Astrocyte of the cerebellum (primary cell): ENCODE data around the gene TEX51.

Source experiments
- DNase-seq: peaks from one replicate; pipeline ENCODE4 v3.0.0-alpha.2; 2011; ENCODE audit warnings: low read depth
- H3K4me3 ChIP-seq: 2 replicates; pipeline ENCODE4 v1.5.1; 2011; ENCODE audit warnings: mild to moderate bottlenecking, low read depth, low read length, moderate library complexity
- CTCF ChIP-seq: IDR thresholded peaks from 2 replicates; pipeline ENCODE4 v1.5.1; 2012; ENCODE audit warnings: low read length, low read depth, moderate library complexity, mild to moderate bottlenecking; ENCODE audit errors: missing control alignments
- in situ Hi-C: cut with HindIII; loops from 2 replicates; pipeline ENCODE4 v1.10.0; 2017; ENCODE audit warnings: low sequenced_read_pairs

Gene TEX51

GRCh38 chr2:126921066-126921465 lies 22.4 kb downstream of the TEX51 start:
- in situ Hi-C loops: no loop called here
- no peak for TF ChIP-seq CTCF
- no peak for DNase-seq
- no peak overlapping the region for H3K4me3 ChIP-seq

DNA sequence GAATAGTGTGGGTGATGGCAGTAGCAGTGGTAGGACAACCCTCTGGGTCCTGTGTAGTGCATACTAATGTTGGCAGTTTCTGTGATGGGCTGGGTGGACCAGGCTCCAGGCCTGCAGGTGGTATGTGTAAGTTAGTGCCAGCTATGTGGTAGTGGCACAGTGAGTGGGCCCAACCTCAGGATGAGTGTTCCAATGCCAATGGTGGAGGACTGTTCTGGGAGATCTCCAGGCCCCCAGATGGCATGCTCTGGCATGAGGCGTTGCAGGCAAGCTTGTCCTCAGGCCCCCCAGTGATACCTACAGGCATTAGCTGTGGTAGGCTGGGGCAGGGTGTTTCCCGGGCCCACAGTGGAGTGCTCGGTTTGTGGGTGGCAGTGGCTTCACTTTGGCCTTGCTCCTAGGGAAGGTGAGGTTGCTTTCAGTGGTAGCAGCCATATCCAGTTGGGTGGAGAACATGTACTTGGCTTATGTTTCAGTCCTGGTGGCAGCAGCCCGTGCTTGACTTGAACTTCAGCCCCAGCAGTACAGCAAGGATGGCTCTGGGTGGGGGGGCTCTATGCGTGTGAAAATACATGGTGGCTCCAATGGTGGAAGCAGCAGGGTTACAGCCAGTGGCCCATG lies 32.4 kb downstream of the TEX51 start:
- DNase-seq: no peak
- in situ Hi-C loops: no loop called here
- no peak for TF ChIP-seq CTCF
- H3K4me3 ChIP-seq: no peak overlapping the region

- no peak for DNase-seq
These were observed 33.8 kb downstream of the TEX51 start for GRCh38 chr2:126932529-126932928.

GRCh38 chr2:126932966-126933710 lies 34.4 kb downstream of the TEX51 start:
- TF ChIP-seq CTCF: no peak
- no peak for DNase-seq
- in situ Hi-C loops: no loop called here
- H3K4me3 ChIP-seq: no peak overlapping the region

More at GRCh38 chr2:126932529-126932928, 33.8 kb downstream of the TEX51 start:
- in situ Hi-C loops: no loop called here
- no peak for TF ChIP-seq CTCF
- H3K4me3 ChIP-seq: no peak overlapping the region

GRCh38 chr2:126933711-126934091 lies 35.0 kb downstream of the TEX51 start:
- TF ChIP-seq CTCF: no peak
- H3K4me3 ChIP-seq: no peak overlapping the region
- in situ Hi-C loops: no loop called here

GRCh38 chr2:126934809-126935208 lies 36.1 kb downstream of the TEX51 start:
- in situ Hi-C loops: no loop called here
- no peak overlapping the region for H3K4me3 ChIP-seq
- no peak for DNase-seq
- no peak for TF ChIP-seq CTCF

More at GRCh38 chr2:126933711-126934091, 35.0 kb downstream of the TEX51 start:
- DNase-seq: no peak
